ENCODE measurements around the gene GPR171. TPM values are rescaled to one million over a fixed set of nuclear protein-coding genes. Genes with fewer than 3 reads are reported as not detected.

The GPR171 gene
- total RNA-seq, 2 donors from 2014 or later: 0.40 to 0.53 TPM

DNA sequence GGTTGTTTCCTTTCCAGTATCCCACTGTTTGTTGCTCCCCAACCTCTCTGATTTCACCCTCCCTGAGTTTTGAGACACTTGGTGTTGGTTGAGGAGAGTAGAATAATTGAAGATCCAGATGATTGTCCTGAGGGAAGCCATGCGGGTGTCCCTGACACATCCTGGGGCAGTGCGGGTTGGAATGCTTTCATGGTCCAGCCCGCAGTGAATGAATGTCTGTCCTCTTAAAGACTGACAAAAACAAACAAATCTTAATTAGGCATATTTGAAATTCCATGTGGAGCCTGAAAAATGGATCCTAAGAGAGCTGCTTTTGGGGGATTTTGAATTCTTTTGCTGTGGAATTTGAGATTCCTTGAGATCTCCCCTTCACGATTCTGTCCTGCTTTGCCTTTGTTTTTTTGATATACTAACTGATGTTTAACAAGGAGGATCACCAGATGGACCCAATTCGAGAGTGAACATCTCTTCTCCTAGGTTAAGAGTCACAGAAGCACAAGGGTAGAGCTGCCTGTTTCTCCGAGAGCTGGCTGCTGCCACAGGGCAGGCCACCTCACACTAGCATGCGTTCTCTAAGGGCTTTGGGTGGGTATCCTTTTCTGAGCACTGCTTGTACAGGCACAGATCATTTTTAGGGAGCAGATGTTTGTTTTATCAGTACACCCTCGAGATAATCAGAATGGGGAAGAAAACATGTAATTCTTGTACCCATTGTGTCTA, 47.4 kb downstream of the GPR171 start:
- no peaks in the 10 kb centered on the region for H3K27me3 ChIP-seq
- H3K9me3 ChIP-seq: no peaks in the 10 kb centered on the region
- TF ChIP-seq, protein P1, sequence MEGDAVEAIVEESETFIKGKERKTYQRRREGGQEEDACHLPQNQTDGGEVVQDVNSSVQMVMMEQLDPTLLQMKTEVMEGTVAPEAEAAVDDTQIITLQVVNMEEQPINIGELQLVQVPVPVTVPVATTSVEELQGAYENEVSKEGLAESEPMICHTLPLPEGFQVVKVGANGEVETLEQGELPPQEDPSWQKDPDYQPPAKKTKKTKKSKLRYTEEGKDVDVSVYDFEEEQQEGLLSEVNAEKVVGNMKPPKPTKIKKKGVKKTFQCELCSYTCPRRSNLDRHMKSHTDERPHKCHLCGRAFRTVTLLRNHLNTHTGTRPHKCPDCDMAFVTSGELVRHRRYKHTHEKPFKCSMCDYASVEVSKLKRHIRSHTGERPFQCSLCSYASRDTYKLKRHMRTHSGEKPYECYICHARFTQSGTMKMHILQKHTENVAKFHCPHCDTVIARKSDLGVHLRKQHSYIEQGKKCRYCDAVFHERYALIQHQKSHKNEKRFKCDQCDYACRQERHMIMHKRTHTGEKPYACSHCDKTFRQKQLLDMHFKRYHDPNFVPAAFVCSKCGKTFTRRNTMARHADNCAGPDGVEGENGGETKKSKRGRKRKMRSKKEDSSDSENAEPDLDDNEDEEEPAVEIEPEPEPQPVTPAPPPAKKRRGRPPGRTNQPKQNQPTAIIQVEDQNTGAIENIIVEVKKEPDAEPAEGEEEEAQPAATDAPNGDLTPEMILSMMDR (IDR thresholded peaks at IDR 0.05): no peak
- no peaks in the 10 kb centered on the region for H3K36me3 ChIP-seq
- intact Hi-C loops (cut with DNase I): no loop called here
- no peak overlapping the region for H3K9ac ChIP-seq (ENCODE audit: low read depth in 2 of 2, low read length in 2 of 2)
- no peaks in the 10 kb centered on the region for H3K4me1 ChIP-seq
- DNase-seq: no peak
- no peak overlapping the region for H3K27ac ChIP-seq
- H3K4me3 ChIP-seq: no peak overlapping the region

DNA sequence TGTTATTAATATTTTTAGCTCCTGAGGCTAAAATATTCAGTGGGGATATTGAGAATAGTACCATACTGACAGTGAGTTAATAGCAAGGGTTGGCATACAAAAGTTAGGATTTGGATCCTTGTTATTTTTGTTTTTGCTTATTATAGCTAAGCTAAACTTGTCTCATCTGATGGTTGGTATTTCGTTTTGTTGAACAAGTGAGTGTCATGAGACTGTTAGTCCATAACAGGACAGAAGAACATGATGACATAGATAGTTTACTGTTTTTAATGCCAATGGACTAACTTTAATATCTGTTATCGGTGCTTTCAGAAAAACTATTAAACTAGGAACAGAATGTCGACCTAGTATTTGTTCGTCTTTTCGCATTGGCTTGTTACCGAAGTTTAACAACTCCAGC, 48.5 kb downstream of the GPR171 start:
- intact Hi-C loops (cut with DNase I): no loop called here

DNA sequence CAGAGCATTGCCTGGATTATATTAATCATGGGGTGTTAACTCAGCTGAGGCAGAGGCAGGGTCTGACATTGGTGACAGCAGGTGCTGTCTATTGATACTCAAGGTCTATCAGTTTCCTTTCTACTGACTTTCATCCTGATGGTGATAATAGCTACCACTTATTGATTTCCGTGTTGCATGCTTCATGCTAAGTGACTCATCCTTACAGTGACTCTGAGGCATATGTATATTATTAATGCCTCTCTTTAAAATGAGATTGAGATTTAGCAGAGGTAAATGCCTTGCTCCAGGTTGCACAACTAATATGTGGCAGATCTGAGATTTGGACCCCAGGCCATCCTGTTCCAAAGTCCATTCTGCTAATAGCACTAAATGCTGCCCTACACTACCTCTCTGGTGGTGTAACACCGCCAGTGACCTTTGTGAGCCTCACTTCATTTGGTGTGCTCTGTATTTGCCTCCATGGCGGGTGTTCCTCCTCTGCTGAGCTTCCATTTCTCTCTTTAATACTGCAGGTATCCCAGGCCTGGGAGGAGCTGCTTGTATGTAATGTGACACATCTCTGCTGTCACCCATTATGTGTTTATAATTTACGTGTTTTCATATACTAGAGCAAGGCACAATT, 50.4 kb downstream of the GPR171 start:
- Histone ChIP-seq H3K4me3 (no peak overlapping the region), H3K27ac (no peak overlapping the region), H3K27me3 (no peaks in the 10 kb centered on the region), H3K9ac (ENCODE audit: low read depth in 2 of 2, low read length in 2 of 2) (no peak overlapping the region), H3K9me3 (no peaks in the 10 kb centered on the region), H3K4me1 (no peaks in the 10 kb centered on the region), H3K36me3 (no peaks in the 10 kb centered on the region)
- TF ChIP-seq, protein P1 (IDR thresholded peaks at IDR 0.05): no peak
- no peak for DNase-seq
- intact Hi-C loops (cut with DNase I): no loop called here

More for the DNA sequence above, 48.5 kb downstream of the GPR171 start:
- H3K4me3 ChIP-seq: no peak overlapping the region
- H3K27ac ChIP-seq: no peak overlapping the region
- no peaks in the 10 kb centered on the region for H3K9me3 ChIP-seq
- no peak overlapping the region for H3K9ac ChIP-seq (ENCODE audit: low read depth in 2 of 2, low read length in 2 of 2)
- H3K4me1 ChIP-seq: no peaks in the 10 kb centered on the region
- H3K27me3 ChIP-seq: no peaks in the 10 kb centered on the region
- TF ChIP-seq, protein P1 (IDR thresholded peaks at IDR 0.05): no peak
- no peaks in the 10 kb centered on the region for H3K36me3 ChIP-seq
- DNase-seq: no peak

Other genes with a start within 250 kb of the GPR171 start
- not detected for gene CLRN1, start 230.5 kb downstream of the GPR171 start, total RNA-seq
- 1 to 10 TPM in 1 of 2 donors, under 1 TPM in 1; 0.32 to 1.3 TPM for gene MED12L, start 117.6 kb downstream of the GPR171 start, total RNA-seq
- 1 to 10 TPM; 1.7 to 2.9 TPM for gene P2RY14, start 75.3 kb upstream of the GPR171 start, total RNA-seq
- not detected for gene GPR87, start 113.6 kb upstream of the GPR171 start, total RNA-seq
- gene P2RY13, start 126.3 kb upstream of the GPR171 start, total RNA-seq: under 1 TPM; 0.27 to 0.80 TPM
- under 1 TPM; 0.17 to 0.72 TPM for gene P2RY12, start 181.5 kb upstream of the GPR171 start, total RNA-seq

All from colonic mucosa (tissue), 4 donors.